ENCODE measurements around the gene ACTL7B.

Gene ACTL7B

DNA sequence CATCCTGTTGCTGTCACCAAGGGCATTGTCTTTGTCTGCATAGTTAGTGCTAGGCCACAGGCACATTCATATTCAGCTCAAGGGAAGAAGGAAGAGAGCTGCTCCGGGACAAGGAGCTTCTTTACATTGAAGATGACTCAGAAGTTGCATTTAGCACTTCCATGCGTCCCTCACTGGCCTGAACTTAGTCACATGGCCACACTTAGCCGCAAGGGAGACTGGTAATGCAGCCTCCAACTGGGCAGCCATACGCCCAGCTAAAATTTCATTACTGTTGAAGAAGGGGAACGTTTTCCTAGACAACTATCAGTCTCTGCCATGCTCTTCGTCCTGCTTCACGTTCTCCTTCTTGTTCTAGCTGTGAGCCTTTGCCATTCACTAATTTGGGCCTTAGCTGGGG is 20.0 kb downstream of the ACTL7B start:
- H3K27ac ChIP-seq (ENCODE audit: low read length): no peak overlapping the region
- no peak overlapping the region for H3K4me3 ChIP-seq (ENCODE audit: low read length)
- no peaks in the 10 kb centered on the region for H3K9me3 ChIP-seq (ENCODE audit: insufficient read depth, low read length)
- H3K4me1 ChIP-seq (ENCODE audit: low read length): no peaks in the 10 kb centered on the region
- H4K20me1 ChIP-seq (ENCODE audit: insufficient read depth, low read length): no peaks in the 10 kb centered on the region
- H3K36me3 ChIP-seq (replicated peaks; ENCODE audit: low read depth, low read length): no peaks in the 10 kb centered on the region
- no peaks in the 10 kb centered on the region for H3K27me3 ChIP-seq (ENCODE audit: low read depth, low read length)
- TF ChIP-seq, protein P1, sequence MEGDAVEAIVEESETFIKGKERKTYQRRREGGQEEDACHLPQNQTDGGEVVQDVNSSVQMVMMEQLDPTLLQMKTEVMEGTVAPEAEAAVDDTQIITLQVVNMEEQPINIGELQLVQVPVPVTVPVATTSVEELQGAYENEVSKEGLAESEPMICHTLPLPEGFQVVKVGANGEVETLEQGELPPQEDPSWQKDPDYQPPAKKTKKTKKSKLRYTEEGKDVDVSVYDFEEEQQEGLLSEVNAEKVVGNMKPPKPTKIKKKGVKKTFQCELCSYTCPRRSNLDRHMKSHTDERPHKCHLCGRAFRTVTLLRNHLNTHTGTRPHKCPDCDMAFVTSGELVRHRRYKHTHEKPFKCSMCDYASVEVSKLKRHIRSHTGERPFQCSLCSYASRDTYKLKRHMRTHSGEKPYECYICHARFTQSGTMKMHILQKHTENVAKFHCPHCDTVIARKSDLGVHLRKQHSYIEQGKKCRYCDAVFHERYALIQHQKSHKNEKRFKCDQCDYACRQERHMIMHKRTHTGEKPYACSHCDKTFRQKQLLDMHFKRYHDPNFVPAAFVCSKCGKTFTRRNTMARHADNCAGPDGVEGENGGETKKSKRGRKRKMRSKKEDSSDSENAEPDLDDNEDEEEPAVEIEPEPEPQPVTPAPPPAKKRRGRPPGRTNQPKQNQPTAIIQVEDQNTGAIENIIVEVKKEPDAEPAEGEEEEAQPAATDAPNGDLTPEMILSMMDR (IDR thresholded peaks at IDR 0.05; ENCODE audit: low read depth, low read length): no peak
- no peak for TF ChIP-seq EZH2phosphoT487 (IDR thresholded peaks at IDR 0.05; ENCODE audit: low read depth)
- no peak overlapping the region for H3K4me2 ChIP-seq (ENCODE audit: low read length)
- no peak overlapping the region for H3K9ac ChIP-seq (ENCODE audit: low read length)
- H3K79me2 ChIP-seq (ENCODE audit: low read length): no peaks in the 10 kb centered on the region
- H2AFZ ChIP-seq (ENCODE audit: low read depth, low read length): no peak overlapping the region

DNA sequence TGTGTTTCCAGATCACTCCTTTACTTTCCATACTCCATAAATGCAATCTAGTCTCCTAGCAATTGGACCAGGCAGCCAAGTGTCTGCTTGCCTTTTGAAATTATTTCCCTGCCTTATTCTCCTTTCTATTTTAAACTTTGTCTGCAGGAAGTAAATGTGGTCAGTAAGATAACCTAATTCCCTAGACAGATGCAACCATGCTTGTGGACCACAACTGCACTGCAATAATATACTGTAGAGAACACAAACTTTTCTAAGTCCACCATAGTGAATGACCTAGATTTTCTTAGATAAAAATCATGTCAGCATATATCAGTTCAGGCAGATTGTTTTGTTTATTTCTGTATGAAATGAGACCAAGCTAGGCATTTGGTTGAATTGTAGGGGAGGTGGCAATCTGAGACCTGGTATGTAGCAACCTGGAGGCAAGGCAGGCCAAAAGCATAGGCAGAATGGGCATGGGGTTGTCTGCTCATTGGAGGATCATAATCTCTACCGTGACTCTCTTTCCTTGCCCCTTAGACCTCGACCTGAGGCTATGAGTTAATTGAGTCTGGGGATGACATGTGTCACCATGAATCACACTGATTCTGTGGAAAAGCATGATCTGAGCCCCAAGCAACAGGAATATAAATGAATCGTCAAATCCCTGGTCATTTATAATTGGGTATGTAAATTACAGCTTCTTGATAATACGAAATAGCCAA is 20.7 kb downstream of the ACTL7B start:
- H3K4me2 ChIP-seq (ENCODE audit: low read length): no peak overlapping the region
- H3K27ac ChIP-seq (ENCODE audit: low read length): no peak overlapping the region
- no peaks in the 10 kb centered on the region for H3K9me3 ChIP-seq (ENCODE audit: insufficient read depth, low read length)
- no peaks in the 10 kb centered on the region for H4K20me1 ChIP-seq (ENCODE audit: insufficient read depth, low read length)
- H3K4me3 ChIP-seq (ENCODE audit: low read length): no peak overlapping the region
- no peaks in the 10 kb centered on the region for H3K79me2 ChIP-seq (ENCODE audit: low read length)
- H3K9ac ChIP-seq (ENCODE audit: low read length): no peak overlapping the region
- TF ChIP-seq EZH2phosphoT487 (IDR thresholded peaks at IDR 0.05; ENCODE audit: low read depth): no peak
- TF ChIP-seq, protein P1 (IDR thresholded peaks at IDR 0.05; ENCODE audit: low read depth, low read length): no peak
- no peaks in the 10 kb centered on the region for H3K36me3 ChIP-seq (replicated peaks; ENCODE audit: low read depth, low read length)
- no peak overlapping the region for H2AFZ ChIP-seq (ENCODE audit: low read depth, low read length)
- no peaks in the 10 kb centered on the region for H3K27me3 ChIP-seq (ENCODE audit: low read depth, low read length)
- H3K4me1 ChIP-seq (ENCODE audit: low read length): no peaks in the 10 kb centered on the region

DNA sequence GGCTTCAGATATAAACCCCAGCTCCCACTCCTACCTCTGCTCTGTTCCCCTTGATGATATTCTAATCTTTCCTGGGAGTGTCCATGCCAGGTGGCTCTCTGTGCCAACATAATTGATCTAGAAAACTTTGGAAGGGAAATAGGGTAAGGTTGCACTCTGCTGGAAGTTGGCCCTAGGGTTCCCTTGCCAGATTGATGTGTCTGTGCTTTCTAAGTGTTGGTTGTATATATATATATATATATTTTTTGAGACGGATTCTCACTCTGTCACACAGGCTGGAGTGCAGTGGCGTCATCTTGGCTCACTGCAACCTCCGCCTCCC is 23.6 kb downstream of the ACTL7B start:
- H3K4me3 ChIP-seq (ENCODE audit: low read length): no peak overlapping the region
- no peaks in the 10 kb centered on the region for H3K36me3 ChIP-seq (replicated peaks; ENCODE audit: low read depth, low read length)
- no peaks in the 10 kb centered on the region for H3K4me1 ChIP-seq (ENCODE audit: low read length)
- H3K4me2 ChIP-seq (ENCODE audit: low read length): no peak overlapping the region
- H3K9ac ChIP-seq (ENCODE audit: low read length): no peak overlapping the region
- no peak overlapping the region for H2AFZ ChIP-seq (ENCODE audit: low read depth, low read length)
- H3K9me3 ChIP-seq (ENCODE audit: insufficient read depth, low read length): no peaks in the 10 kb centered on the region
- H3K27me3 ChIP-seq (ENCODE audit: low read depth, low read length): no peaks in the 10 kb centered on the region
- no peak overlapping the region for H3K27ac ChIP-seq (ENCODE audit: low read length)
- H3K79me2 ChIP-seq (ENCODE audit: low read length): no peaks in the 10 kb centered on the region
- no peak for TF ChIP-seq EZH2phosphoT487 (IDR thresholded peaks at IDR 0.05; ENCODE audit: low read depth)
- TF ChIP-seq, protein P1 (IDR thresholded peaks at IDR 0.05; ENCODE audit: low read depth, low read length): no peak
- H4K20me1 ChIP-seq (ENCODE audit: insufficient read depth, low read length): no peaks in the 10 kb centered on the region

DNA sequence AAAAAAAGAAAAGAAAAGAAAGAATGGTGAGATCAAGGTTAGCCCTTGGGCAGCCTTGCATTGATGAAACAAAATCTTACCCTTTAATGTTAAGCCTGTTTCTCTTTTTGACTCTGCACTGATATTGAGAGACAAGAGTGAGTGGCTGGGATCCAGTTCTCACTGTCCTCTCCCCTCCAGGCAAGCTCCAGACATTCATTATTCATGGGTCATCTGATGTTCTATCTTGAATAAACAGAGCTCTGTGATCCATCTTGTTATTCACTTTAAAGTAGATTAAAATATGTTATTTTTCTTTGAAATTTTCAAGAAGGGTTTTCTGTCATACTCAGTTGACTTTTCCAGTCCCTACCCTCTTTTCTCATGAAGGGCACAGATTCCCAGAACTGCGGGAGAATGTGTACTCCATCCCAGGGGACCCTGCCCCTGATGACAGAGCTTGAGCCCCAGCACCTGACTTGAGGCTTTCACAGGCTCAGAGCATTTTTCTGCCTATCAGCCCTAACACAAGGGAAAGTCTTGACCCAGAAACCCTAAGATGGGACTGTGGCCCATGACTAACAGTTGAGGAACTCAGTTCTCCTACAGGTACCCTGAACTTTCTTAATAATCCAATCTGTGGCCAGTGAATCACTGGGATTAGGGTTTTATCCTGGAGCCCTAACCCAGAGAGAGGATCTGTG is 24.1 kb downstream of the ACTL7B start:
- Histone ChIP-seq H3K27ac (ENCODE audit: low read length) (no peak overlapping the region), H3K9me3 (ENCODE audit: insufficient read depth, low read length) (no peaks in the 10 kb centered on the region), H3K9ac (ENCODE audit: low read length) (no peak overlapping the region), H3K4me3 (ENCODE audit: low read length) (no peak overlapping the region), H2AFZ (ENCODE audit: low read depth, low read length) (no peak overlapping the region), H3K36me3 (replicated peaks; ENCODE audit: low read depth, low read length) (no peaks in the 10 kb centered on the region), H3K4me2 (ENCODE audit: low read length) (no peak overlapping the region), H3K79me2 (ENCODE audit: low read length) (no peaks in the 10 kb centered on the region), H3K4me1 (ENCODE audit: low read length) (no peaks in the 10 kb centered on the region), H3K27me3 (ENCODE audit: low read depth, low read length) (no peaks in the 10 kb centered on the region), H4K20me1 (ENCODE audit: insufficient read depth, low read length) (no peaks in the 10 kb centered on the region)
- TF ChIP-seq EZH2phosphoT487 (IDR thresholded peaks at IDR 0.05; ENCODE audit: low read depth): no peak
- TF ChIP-seq, protein P1 (IDR thresholded peaks at IDR 0.05; ENCODE audit: low read depth, low read length): no peak

Measured in OCI-LY3 (cell line).